Measurements from ENCODE around the gene TMEM208. TPM values are rescaled to one million over a fixed set of nuclear protein-coding genes. Genes with fewer than 3 reads are reported as not detected.
A peak's percentile ranks its signal among the peaks of the same experiment; 100 is the strongest.

Gene TMEM208
- polyA plus RNA-seq, 3 donors = 45.4 to 130 (median 117) TPM

DNA sequence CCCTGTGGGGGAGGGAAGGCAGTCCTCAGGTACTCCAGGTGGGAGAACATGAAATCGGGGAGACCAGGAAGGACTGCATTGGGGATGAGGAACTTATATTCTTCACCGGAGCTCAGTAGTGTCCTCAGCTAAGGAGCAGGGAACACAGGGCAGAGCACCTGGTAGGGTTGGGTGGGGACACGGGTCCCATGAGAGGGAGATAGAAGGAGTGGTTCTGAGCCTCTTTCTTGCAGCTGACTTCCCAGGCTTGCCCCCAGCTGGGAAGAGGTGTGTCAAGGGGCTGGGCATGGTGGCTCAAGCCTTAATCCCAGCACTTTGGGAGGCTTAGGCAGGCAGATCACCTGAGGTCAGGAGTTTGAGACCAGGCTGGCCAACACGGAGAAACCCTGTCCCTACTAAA is 18.3 kb downstream of the TMEM208 start:
- H3K4me3 Mint-ChIP-seq = peak overlapping the region; percentile 92
- H3K9me3 ChIP-seq (replicated peaks in 1 of 2; ENCODE audit: control insufficient read depth in 1 of 2, insufficient read depth in 1 of 2, low read length in 2 of 2) = no peaks in the 10 kb centered on the region
- H3K27ac Mint-ChIP-seq = peak overlapping the region; percentile 99 to 100 (median 99)
- 28% methylated on average over 4 of the region's 4 CpGs for WGBS (ENCODE audit: insufficient coverage)
- intact Hi-C loops (cut with micrococcal nuclease) = loop anchor here in 1 of 2 donors (10.0 kb wide), 3 partner anchors 230 to 550 kb away; partner anchors contain the start of genes CMTM4 and CTCF
- H2AFZ ChIP-seq (ENCODE audit: insufficient read depth, low read depth, low read length, poor library complexity, severe bottlenecking) = no peak overlapping the region
- peaks cover 11 to 19% of the 10 kb centered on the region in 2 donors for H3K36me3 Mint-ChIP-seq
- peaks cover 25% of the 10 kb centered on the region for H4K20me1 ChIP-seq (ENCODE audit: insufficient read depth, low read length)
- H3K79me2 ChIP-seq (ENCODE audit: insufficient read depth, low read length) = peaks cover 54% of the 10 kb centered on the region
- H3K27me3 Mint-ChIP-seq (ENCODE audit: low read depth in 3 of 3) = peaks cover 18 to 27% (median 22%) of the 10 kb centered on the region in 3 donors
- peaks cover 70% of the 10 kb centered on the region for H3K4me1 Mint-ChIP-seq
- H3K4me3 ChIP-seq (replicated peaks in 1 of 3; ENCODE audit: low read depth in 2 of 3, low read length in 3 of 3) = peak overlapping the region; percentile 71 to 97 (median 74)
- TF ChIP-seq, protein P1, sequence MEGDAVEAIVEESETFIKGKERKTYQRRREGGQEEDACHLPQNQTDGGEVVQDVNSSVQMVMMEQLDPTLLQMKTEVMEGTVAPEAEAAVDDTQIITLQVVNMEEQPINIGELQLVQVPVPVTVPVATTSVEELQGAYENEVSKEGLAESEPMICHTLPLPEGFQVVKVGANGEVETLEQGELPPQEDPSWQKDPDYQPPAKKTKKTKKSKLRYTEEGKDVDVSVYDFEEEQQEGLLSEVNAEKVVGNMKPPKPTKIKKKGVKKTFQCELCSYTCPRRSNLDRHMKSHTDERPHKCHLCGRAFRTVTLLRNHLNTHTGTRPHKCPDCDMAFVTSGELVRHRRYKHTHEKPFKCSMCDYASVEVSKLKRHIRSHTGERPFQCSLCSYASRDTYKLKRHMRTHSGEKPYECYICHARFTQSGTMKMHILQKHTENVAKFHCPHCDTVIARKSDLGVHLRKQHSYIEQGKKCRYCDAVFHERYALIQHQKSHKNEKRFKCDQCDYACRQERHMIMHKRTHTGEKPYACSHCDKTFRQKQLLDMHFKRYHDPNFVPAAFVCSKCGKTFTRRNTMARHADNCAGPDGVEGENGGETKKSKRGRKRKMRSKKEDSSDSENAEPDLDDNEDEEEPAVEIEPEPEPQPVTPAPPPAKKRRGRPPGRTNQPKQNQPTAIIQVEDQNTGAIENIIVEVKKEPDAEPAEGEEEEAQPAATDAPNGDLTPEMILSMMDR (IDR thresholded peaks at IDR 0.05) = no peak
- no peak for DNase-seq
- peaks cover 19 to 22% of the 10 kb centered on the region in 2 donors for H3K27me3 ChIP-seq (ENCODE audit: control insufficient read depth in 2 of 2, insufficient read depth in 2 of 2, low read length in 2 of 2)
- H3K36me3 ChIP-seq (replicated peaks in 1 of 2; ENCODE audit: control insufficient read depth in 1 of 2, insufficient read depth in 2 of 2, low read length in 2 of 2) = peaks cover 0 to 6% of the 10 kb centered on the region in 2 donors
- peak overlapping the region; percentile 84 to 100 for H3K27ac ChIP-seq (ENCODE audit: low read depth in 1 of 2, low read length in 2 of 2)
- H3K9me3 Mint-ChIP-seq = peaks cover 0 to 9% (median 4%) of the 10 kb centered on the region in 7 donors
- H3K9ac ChIP-seq (ENCODE audit: insufficient read depth, low read length, poor library complexity, severe bottlenecking) = peak overlapping the region; percentile 85
- peak overlapping the region; percentile 87 for H3K4me2 ChIP-seq (replicated peaks; ENCODE audit: extremely low read depth, low read length, poor library complexity, severe bottlenecking)
- peaks cover 68 to 75% of the 10 kb centered on the region in 2 donors for H3K4me1 ChIP-seq (ENCODE audit: control insufficient read depth in 1 of 2, insufficient read depth in 2 of 2, low read length in 2 of 2)

DNA sequence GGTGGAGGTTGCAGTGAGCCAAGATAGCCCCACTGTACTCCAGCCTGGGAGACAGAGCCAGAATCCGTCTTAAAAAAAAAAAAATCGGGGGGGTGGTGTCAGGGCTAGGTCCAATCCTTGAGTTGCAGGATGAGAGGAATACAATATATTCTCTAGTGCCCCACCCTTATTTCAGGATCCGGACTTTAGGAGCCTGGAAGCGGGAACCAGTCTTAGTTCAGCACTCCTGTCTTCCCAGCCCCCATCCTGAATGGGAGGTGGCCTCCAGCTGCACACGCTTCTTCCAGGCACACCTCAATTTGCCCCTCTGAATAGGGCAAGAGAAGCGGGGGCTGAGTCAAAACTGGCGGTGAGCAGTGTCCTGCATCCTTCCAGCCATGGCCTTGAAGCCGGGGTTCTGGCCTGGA is 18.7 kb downstream of the TMEM208 start:
- Histone ChIP-seq H3K4me1 (ENCODE audit: control insufficient read depth in 1 of 2, insufficient read depth in 2 of 2, low read length in 2 of 2) (peaks cover 68 to 75% of the 10 kb centered on the region in 2 donors), H3K4me2 (replicated peaks; ENCODE audit: extremely low read depth, low read length, poor library complexity, severe bottlenecking) (peak overlapping the region; percentile 87), H4K20me1 (ENCODE audit: insufficient read depth, low read length) (peaks cover 20% of the 10 kb centered on the region), H3K27ac (ENCODE audit: low read depth in 1 of 2, low read length in 2 of 2) (peak overlapping the region; percentile 84 to 100), H3K36me3 (replicated peaks in 1 of 2; ENCODE audit: control insufficient read depth in 1 of 2, insufficient read depth in 2 of 2, low read length in 2 of 2) (peaks cover 0 to 6% of the 10 kb centered on the region in 2 donors), H2AFZ (ENCODE audit: insufficient read depth, low read depth, low read length, poor library complexity, severe bottlenecking) (peak overlapping the region; percentile 76), H3K4me3 (replicated peaks in 1 of 3; ENCODE audit: low read depth in 2 of 3, low read length in 3 of 3) (peak overlapping the region; percentile 71 to 97 (median 74)), H3K79me2 (ENCODE audit: insufficient read depth, low read length) (peaks cover 49% of the 10 kb centered on the region), H3K27me3 (ENCODE audit: control insufficient read depth in 2 of 2, insufficient read depth in 2 of 2, low read length in 2 of 2) (peaks cover 23 to 27% of the 10 kb centered on the region in 2 donors), H3K9me3 (replicated peaks in 1 of 2; ENCODE audit: control insufficient read depth in 1 of 2, insufficient read depth in 1 of 2, low read length in 2 of 2) (no peaks in the 10 kb centered on the region), H3K9ac (ENCODE audit: insufficient read depth, low read length, poor library complexity, severe bottlenecking) (peak overlapping the region; percentile 85)
- Mint-ChIP-seq H3K4me1 (peaks cover 67% of the 10 kb centered on the region), H3K9me3 (peaks cover 0 to 9% (median 4%) of the 10 kb centered on the region in 7 donors), H3K4me3 (peak overlapping the region; percentile 92), H3K27ac (peak overlapping the region; percentile 99 to 100 (median 99)), H3K27me3 (ENCODE audit: low read depth in 3 of 3) (peaks cover 22 to 32% (median 27%) of the 10 kb centered on the region in 3 donors), H3K36me3 (peaks cover 12 to 17% of the 10 kb centered on the region in 2 donors)
- 18% methylated on average over 5 of the region's 8 CpGs for WGBS (ENCODE audit: insufficient coverage)
- TF ChIP-seq, protein P1 (IDR thresholded peaks at IDR 0.05) = no peak
- intact Hi-C loops (cut with micrococcal nuclease) = loop anchor here (1.0 to 10.0 kb wide), 6 partner anchors 19 to 551 kb away; partner anchors contain the start of genes E2F4 (in 2 of the 2), CMTM4 (in 1 of the 2), CTCF (in 1 of the 2) and TMEM208 (in 1 of the 2)
- no peak for DNase-seq

Data from CD14-positive monocyte (primary cell).